Fibroblast of the aortic adventitia (primary cell): ENCODE data around the gene CSMD2. TPM values are rescaled to one million over a fixed set of nuclear protein-coding genes. Genes with fewer than 3 reads are reported as not detected.

Experiments used
- DNase-seq: peaks from one replicate; pipeline ENCODE4 v3.0.0-alpha.2; 2010; ENCODE audit warnings: low read depth
- H3K4me3 ChIP-seq: 2 replicates; pipeline ENCODE4 v1.5.1; 2011; ENCODE audit warnings: low read depth, mild to moderate bottlenecking, control low read depth, low read length, moderate library complexity
- CTCF ChIP-seq: IDR thresholded peaks from 2 replicates; pipeline ENCODE4 v1.5.1; 2011; ENCODE audit warnings: mild to moderate bottlenecking, low read length, control low read depth, inconsistent platforms; ENCODE audit not compliant: insufficient read depth
- total RNA-seq: library from RNA; depleted of rRNA; stranded (reverse); fragments of >200 nt; gene quantifications from 2 replicates; pipeline ENCODE4 v1.2.3, GENCODE V29; 2012; ENCODE audit warnings: low replicate concordance

CSMD2 gene
- total RNA-seq, 1 donor: 6.6 TPM

GRCh38 chr1:33960188-33960895 lies 204.7 kb downstream of the CSMD2 start:
- no peak for DNase-seq
- no peak for TF ChIP-seq CTCF

DNA sequence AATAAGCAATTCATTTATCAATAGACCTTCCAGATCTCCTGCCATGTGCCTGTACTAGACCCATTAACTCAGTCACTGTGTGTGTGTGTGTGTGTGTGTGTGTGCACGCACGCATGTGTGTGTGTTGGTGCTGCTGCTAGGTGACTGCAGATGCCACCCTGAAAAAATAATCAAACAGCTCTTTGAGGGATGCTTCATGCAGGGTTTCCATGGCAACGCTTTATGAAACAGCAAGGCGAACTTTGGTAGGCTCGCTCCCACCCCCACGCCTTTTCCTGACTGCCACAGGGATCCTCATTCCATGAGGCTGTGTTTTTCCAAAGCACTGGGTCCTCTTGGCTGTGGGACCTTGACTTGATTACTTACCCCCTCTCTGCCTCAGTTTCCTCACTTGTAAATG lies 207.2 kb downstream of the CSMD2 start:
- DNase-seq: no peak
- no peak for TF ChIP-seq CTCF
- no peak overlapping the region for H3K4me3 ChIP-seq

More at GRCh38 chr1:33960188-33960895, 204.7 kb downstream of the CSMD2 start:
- H3K4me3 ChIP-seq: no peak overlapping the region

GRCh38 chr1:33955096-33955495 lies 209.9 kb downstream of the CSMD2 start:
- H3K4me3 ChIP-seq: no peak overlapping the region
- TF ChIP-seq CTCF: no peak
- DNase-seq: no peak

DNA sequence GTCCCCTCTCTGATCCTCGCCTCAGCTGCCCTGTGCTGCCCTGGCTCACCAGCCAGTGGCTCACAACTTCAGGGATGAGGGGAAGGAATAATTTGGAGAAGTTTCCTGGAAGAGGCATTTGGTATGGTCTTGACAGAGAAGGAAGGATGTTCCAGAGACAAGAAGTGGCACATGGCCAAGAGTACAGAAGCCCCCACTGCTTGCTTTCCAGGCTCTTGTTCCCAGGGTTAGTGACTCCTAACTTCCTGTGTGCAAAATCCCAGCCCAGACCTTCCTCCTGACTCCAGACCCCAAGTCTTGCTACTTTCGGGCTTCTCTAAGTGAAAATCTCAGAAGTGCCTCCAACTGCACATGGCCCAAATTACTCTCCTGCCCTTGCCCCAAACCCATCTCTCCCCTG lies 215.5 kb downstream of the CSMD2 start:
- H3K4me3 ChIP-seq: no peak overlapping the region
- no peak for DNase-seq
- no peak for TF ChIP-seq CTCF

DNA sequence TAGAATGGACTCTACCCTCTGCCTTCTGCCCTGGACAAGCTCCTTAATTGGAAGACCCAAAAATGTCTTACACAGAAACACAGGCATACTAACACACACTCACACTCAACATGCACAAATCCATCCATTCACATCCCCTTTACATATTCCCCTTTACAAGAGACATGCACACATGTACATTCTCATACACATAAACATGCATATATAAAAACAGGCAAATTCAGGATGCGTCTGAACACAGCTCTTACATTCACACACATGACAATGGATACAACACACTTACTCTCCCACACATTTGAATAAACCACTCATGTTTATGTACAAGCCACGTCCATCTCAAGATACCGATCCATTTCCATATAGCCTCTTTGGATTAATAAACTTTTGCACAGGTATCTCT lies 216.7 kb downstream of the CSMD2 start:
- no peak overlapping the region for H3K4me3 ChIP-seq
- no peak for DNase-seq
- no peak for TF ChIP-seq CTCF

DNA sequence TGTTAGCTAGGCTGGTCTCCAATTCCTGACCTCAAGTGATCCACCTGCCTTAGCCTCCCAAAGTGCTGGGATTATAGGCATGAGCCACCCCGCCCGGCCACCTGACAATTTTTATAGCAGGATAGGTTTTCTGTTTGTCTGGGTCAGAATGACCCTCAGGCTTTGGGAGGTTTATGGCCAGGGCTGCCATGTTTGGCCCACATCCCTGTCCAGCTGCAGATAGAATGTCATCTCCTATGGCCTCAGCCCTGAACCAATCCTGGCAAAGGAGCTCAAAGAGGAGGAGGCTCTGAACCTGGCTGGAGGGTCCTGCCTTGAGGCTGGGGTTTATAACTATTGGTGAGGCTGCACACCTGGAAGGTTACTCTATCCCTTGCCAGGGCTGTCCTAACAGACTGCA lies 218.2 kb downstream of the CSMD2 start:
- H3K4me3 ChIP-seq: no peak overlapping the region
- TF ChIP-seq CTCF: no peak
- no peak for DNase-seq

DNA sequence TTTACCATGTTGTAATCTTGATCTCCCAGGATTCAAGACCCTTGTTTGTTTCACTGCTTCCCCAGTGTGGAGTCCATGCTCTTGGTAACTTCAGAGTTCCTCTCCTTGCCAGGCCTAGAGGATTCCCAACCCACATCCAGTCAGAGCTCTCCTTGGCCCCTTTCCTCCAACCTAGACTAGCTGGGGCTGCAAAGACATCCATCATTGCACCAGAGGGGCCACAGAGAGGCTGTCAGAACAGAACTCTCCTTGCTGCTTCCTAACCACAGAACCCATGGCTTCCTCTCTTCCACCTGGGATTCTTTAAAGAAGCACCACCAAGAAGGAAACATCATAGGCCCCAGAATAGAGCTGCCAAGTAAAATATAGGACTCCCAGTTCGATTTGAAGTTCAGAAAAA lies 220.2 kb downstream of the CSMD2 start:
- no peak for TF ChIP-seq CTCF
- peak; percentile 24 for DNase-seq
- H3K4me3 ChIP-seq: no peak overlapping the region
